GM18858 (cell line): Measurements from ENCODE around the gene MYBPC3.

Experiments
- ATAC-seq: cut with Tn5 transposase; IDR thresholded peaks from one replicate; pipeline ENCODE4 v1.9.1; 2021; ENCODE audit not compliant: unreplicated experiment

The MYBPC3 gene

DNA sequence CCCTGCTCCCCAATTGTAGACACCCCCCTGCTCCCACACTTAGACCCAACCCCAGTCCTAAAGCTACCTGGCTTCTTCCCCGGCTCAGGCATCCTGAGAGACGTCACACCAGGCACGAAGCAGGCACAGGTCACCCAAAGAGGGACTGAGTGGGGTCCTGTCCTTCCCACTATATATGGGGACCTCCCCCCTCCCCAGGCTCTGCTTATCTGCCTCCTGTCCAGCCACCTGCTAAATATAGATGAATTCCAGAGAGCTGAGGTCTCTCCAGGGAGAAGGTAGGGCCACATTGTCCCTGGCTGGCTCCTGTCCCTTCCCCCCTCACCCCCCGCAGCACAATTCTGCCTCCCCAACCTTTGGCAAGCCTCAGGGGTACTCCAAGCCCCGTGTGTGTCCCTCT lies at the start of gene MYBPC3:
Gene MYBPC3, minus strand, starts transcription at position 147 of the 400 bp plus-strand sequence. Its CDS starts 55 bp downstream, at position 92.
- no peak for ATAC-seq

DNA sequence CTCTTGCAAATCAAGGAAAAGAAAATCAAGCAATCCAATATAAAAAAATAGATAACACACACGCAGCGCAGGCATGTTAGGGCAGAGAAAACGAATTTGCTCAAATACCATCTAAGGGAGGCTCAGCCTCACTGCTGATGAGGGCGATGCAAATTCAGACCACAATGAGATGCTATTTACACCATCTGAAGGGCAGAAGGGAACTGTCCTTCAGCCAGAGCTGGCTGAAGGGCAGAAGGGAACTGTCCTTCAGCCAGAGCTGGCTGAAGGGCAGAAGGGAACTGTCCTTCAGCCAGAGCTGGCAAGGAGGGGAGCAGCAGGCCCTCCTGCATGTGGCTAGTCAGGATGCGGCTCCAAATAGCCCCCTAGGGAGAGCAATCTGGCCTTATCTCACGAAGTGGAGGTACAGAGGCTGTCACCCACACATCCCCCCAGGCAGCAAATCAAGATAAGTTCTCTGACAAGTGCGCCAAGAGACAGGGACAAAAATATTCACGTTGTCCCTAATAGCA lies 48.3 kb upstream of the MYBPC3 start:
- peak; percentile 69 for ATAC-seq

DNA sequence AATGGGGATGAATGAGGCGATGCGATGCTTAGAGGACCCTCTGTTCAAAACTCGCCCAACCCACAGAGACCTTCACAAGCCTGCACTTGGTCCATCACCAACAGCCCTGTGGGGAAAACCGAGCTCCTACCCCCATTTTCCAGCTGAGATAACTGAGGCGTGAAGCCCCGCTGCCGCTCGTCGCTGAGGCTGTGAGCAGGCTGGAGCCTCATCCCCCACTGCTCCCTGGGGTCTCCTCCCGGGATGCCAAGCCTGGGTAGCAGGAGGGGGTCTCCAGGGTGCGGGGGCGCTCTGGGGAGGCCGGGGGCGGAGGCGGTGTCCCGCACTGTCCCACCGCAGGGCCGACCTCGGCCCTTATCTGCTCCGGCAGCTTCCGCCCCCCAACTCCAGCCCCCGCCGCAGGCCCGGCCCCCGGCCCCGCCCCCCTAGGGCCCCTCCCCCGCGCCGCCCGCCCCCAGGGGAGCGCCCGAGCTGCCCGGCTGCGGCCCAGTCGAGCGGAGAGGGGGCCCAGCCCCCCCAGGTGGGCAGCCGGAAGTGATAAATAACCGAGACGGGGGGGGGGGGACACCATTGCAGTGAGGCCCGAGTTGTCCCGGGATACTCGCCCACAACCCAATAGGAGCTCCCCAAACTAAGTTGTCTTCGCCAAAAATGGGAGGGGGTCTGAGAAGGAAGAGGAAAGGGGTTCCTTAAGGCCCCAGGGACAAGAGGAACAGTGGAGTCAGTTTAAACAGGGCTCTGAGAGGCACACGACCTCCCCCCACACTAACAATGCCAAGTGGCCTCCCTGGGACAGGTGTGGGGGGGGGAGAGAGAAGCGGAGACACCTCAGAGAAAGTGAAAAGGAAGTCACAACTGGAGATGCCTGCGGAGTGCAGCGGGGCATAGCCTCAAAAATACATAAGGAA lies 47.6 kb upstream of the MYBPC3 start:
- peak; percentile 18 for ATAC-seq

DNA sequence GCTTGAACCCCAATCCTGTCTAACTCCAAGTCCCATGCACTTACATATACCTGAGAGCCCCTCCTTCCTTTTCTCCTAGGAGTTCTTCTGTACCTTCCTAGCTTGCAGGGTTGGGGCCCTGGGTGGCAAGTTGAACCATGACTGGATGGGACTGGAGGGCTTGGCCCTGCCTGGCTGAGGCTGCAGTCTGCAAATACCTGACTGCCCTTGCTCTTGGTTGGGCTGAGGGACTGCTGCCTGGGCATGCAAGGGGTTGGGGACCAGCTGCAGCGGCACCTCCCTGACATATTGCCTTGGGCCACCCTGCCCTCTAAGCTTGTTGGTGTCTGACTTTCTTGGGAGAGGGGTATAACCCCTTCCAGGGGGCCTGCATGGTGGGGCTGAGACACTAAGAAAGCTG lies 46.0 kb upstream of the MYBPC3 start:
- ATAC-seq = no peak

DNA sequence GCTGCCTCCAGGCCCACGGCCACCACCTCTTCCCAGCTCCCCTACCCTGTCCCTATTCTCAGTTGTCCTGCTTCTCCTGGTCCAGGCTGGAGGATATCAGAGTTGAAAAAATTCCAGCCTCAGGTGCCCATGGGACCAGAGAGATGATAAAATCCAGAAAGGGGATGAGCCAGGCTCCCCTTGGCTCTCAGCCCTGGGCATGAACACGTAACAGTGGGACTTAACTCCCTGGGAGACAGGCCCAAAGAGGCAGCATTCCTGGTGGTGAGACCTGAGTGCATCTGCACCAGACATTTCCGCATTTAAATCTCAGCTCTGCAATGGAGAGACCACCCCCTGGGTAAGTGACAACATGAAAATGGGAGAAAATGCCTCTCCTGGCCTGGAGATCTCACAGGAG lies 45.5 kb upstream of the MYBPC3 start:
- no peak for ATAC-seq

DNA sequence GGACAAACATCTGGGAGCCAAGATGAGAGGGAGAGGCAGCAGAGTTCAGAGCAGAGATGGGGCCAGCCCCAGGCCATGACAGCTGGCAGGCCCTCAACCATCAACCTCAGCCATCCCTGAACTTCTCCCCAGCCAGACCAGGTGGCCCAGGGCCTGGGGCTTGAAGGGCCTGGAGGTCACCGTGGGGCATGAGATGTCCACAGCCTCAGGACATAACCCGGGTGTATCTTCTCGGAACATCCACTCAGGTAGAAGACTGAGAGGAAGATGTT lies 43.5 kb upstream of the MYBPC3 start:
- no peak for ATAC-seq

DNA sequence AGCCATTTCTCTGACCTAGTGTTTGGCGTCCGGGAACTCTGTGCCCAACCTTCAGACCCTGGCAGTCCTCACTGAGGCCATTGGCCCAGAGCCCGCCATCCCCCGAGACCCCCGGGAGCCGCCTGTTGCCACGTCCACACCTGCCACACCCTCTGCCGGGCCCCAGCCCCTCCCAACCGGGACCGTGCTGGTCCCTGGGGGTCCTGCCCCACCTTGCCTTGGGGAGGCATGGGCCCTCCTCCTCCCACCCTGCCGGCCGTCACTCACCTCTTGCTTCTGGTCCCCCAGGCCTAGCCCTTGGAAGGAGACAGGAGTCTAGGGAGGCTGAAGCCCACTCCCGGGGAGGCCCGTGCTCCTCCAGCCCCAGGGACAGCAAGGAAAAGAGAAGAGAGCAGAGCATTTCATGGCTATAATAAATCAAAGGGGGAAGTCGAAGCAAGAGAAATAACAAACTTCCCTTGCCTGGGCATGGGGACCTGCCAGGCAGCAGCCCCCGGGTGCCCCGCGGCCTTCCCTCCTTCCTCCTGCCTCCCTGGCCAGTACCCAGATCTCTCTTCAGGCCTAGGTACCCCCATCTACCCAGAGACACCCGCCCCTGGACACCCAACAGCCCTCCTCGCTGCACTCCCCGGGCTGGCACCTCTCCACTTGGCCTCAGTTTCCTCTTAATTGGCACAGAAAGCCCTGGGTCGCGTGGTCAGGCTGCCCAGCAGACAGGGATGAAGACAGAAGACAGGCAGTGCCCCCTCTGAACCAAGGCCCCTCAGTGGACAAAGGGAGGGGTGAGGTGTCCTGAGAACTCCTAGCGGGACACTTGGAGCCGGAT lies 42.9 kb upstream of the MYBPC3 start:
- ATAC-seq = no peak

DNA sequence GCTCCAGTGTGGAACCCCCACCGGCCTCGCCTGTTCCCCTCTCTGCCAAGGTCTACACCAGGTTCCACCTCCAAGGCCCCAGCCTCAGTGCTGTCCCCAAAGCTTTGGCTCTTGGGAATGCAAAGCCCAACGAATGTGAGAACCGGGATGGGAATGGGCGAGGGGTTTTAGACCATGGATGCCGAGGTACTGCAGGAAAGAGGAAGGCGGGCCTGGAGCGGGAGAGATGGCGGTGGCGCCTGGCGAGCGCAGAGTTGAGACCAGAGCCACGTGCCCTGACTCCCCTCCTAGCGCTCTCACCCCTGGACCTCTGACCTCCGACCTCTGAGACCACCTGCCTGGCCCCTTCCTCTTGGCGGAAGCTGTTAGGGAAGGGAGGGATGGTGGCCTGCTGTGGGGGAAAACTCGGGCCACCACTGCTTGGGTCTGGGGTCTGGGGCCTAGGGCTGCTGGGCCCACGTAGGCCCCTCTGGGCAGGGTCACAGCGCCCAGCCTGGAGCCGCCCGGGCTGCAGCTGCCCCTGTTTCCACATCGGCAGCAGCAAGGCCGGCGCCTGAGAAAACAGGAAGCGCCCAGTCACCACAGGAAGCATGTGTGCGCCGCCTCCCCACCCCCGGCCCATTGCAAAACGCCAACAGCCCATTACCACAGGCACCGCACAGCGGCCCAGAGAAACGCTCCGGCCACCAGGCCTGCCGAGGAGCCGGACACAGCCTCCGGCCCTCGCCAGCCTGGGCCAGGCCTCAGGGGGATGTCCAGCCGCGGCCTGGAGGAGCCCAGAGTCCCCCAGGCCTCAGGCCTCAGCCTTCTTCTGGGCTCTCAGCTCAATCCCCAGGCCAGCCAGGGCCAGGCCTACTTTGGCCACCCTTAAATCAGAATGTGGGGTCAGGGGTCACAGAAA lies 42.1 kb upstream of the MYBPC3 start:
- ATAC-seq = no peak

DNA sequence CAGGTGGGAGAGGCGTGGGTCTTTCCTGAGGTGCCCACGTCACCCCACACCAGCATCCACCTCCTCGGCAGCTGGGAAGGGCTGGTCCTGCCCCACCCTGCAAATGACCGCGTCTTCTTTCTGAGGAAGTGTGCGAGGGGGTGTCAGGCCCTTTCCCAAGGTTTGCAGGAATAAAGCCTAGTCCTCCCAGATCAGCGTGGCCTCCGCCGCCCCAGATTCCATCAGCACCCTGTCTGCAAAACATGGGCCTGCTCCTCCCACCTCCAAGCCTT lies 41.5 kb upstream of the MYBPC3 start:
- no peak for ATAC-seq

DNA sequence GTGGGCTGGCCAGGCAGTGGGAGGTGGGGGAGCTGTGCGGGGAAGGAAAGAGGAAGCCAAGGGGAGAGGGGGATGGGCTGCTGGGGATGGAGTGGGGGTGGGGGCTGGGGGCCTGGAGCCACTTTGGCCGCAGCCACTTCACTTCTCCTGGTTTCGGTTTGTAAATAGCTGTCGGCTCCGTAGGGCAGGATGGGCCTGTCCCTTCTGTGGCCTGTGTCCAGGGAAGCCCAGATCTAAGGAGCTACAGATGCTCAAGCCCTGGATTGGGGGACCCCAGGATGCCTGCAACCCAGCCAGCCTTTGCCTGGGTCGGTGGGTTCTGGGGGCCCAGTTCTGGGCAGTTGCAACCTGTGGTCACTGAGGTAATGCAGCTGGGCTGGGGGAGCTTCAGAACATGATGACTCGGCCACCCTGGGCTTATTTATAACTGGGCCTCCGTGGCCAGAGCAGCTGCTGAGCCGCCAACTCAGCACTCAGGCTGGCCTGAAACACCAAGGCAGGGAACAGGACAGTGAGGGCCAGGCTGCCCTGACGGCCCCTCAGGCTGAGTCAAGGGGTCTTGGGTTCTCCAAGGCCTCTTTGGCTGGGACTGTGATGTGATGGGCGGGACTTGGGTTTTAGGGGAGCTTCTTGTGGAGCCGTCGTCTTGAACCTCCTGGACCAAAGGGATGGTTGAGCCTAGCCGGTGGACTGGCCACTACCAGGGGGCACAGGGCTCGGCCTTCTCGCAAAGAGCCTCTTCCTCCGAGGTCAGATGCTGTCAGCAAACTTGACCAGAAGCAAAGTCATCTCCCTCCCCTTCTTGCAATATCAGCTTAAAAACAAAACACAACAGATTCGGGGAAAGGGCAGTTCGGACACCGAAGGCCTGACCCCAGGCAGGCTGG lies 40.9 kb upstream of the MYBPC3 start:
- ATAC-seq = no peak

DNA sequence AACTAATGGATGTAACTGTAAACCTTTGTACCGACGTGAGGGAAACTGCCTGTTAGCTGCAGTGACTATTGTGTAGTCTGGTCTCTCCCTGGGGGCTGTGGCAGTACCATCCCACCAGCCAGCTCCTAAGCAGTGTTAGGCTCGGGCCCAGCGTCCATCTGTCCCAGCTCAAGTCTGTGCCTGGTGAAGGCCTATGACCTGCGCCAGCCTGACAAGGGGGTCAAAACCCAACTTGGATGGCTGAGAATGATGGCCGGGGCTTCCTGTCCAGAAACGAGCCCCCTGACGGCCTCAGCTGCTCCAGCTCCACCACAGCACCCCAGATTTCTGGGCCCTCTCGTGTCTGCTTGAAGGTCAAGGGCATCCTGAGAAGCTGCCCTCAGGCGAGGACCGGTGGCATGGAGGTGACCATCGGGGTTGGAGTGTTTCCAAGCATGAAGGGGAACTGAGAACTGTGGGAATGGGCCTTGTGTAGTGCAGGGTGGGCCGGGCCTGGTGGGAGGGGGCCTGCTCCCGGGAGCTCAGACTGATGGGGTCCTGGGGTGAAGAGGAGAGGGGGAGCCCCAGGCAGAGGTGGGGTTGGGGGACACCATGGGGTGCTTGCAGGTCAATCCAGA lies 40.2 kb upstream of the MYBPC3 start:
- no peak for ATAC-seq

DNA sequence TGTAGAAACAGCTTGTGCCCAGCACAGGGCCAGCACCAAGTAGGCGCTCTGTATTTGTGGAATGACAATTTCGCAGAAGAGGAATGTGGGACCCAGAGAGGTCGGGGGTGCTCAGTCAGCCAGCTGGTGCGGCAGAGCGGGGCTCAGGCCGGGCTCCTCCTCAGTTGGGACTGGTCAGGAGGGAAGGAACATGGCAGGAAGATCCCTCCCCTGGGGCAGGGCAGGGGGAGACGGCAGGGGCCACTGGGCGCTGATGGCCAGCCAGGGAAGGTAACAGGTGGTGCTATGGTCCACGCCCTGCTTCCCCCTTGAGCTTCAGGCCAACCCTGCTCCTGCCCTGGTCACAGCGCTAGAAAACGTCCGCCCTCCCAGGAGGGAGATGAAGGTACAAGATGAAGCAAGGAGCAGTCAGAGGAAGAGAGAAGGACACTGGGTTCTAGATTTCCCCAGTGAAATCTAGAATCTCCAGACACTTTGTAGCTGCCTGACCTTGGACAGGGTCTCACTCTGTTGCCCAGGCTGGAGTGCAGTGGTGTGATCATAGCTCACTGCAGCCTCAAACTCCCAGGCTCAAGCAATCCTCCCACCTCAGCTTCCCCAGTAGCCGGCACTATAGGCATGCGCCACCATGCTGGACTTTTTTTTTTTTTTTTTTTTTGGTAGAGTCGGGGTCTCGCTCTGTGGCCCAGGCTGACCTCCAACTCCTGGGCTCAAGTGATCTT lies 39.4 kb upstream of the MYBPC3 start:
- no peak for ATAC-seq

DNA sequence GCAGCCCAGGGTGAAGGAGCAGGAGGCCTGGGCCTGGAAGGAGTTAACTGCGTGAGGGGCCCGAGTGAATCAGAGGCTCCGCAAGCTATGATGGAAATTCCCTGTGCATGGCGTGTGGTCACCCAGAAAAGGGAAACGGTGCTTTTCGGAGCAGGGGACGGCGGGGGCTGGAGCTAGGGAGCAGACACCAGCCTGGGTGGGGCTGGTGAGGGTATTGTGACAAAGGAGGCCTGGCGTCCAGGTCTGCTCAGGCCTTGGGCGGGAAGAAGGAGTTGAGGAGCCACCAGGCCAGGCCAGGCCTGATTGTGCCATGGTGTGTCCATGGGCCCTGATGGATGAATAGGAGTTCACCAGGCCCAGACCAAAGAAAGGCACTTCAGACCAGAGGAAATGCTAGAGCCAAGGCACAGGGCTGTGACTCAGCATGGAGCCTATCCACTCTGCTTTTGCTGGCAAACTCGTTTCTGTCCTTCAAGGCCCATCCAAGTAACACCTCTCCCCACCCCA lies 38.6 kb upstream of the MYBPC3 start:
- ATAC-seq = no peak

DNA sequence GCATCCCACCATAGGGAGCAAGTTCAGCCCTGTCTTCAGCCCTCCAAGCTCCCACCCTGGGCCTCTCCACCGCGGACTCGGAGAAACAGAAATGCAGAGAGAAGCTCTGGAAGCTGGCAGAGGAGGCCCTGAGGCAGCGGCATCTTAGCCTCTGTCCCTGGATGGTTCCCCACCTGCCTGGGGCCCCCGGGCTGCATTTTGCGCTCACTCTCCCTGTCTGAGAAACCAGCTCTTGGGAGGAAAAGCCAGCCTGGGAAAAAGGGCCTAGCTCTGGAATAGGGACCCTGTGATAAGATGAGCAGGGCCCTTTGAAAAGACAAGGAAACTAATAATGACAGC lies 37.9 kb upstream of the MYBPC3 start:
- ATAC-seq = no peak

DNA sequence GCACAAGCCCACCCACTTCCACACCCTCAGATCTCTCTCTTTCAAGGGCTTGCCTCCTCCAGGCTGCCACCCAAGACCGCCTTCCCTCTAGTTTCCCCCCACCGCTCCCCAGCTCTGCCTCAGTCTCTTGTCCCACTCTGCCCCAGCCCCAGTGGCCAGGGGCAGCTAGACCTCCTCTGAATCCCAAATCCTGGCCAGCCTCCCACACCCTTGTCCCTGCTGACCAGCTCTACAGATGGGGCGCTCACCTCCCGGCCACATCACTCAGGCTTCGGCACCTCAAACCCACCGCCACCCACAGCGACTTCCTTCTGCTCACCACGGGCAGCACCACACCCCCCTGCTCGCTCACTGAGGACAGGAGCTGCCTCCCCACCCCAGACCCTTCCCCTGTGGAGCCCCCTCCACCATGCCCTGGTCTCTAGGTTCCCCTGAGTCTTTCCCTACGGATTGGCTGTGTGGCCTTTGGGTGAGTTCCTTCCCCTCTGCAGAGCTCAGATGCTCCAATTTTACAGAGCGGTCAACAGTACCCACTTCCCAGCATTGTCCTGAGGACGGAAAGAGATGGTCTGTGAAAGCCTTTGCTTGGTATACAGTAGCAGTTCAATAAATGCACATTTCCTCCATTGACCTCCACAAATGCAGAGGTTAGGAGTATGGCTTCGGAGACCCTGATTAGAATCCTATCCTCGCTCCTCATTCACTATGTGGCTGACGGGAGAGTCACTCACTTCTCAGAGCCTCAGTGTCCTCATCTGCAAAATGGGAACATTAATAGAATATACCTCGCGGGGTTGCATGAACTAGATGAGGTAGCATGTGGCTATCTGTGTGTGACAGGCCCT lies 37.3 kb upstream of the MYBPC3 start:
- ATAC-seq = no peak

DNA sequence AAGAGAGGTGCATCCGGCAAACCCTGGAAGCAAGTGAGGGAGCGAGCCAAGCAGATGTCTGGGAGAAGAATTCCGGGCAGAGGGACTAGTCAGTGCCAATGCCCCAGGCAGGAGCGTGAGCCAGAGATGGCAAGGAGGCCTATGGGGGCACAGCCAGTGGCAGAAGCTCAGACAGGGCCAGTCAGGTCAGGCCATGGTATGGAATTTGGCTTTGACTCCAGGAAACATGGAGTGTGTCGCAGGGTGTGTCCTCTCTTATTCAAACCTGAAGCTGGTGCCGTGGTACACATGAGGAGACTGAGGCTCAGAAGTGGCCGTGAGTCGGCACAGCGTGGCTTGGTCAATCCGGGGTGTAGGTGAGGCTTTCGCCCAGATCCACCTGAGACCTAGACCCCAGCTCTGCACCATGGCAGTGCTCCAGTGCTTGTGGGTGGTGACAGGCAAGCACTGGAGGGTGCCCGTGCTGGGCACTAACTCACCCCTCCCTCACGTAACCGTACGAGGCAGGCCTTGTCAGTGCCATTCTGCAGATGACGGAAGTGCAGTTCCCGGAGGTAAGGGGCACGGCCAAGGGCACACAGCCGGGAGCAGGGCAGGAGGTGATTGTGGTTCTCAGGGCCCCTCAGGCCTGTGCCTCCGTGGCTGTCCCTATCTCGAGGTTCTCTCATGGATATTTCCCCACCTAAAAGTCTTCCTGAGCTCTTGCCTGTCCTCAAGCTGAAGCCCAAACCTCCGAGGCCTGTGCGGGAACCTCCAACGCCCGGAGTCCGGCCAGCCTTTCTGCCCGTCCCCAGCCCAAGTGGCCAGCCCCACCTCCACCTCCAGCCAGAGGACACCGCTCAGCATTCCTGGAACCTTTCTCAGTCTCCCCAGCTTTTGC lies 36.4 kb upstream of the MYBPC3 start:
- no peak for ATAC-seq

DNA sequence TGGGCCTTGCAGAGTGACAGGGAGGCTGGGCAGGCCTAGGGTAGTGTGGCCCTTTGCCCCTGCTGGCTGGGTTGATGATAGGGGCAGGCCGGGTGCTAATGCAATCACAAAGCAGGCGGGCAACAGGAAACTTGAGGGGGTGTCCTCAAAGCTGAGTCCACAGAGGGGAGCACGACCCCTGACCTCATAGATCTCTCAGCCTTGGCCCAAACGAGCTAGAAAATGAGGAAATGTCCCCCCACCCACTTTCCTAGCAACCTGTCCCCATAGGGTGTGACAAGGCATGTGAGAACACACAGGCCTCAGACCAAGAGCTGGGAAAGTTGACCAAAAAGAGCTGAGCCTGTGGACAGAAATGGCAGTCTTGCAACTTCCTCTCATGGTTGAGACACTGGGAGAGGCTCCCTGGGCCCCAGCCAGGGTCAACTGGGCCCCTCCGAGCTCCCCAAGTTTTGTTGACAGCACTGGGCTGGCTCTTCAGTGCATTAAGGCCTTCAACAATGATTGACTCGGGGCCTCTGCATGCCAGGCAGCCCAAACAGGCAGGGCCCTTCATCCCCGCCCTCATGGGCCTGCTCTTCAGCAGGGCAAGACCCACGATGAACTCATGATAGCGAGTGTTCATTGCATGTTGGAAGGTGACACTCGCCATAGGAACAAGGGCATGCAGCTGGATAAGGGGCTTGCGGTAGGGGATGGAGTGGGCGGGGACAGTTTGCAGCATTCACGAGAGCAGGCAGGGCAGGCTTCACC lies 35.6 kb upstream of the MYBPC3 start:
- no peak for ATAC-seq
